NCI-H82 treated with DMSO at 0.1 percent for 48 hours (cell line): ENCODE results near the gene EFNB3.

Experiments used
- DNase-seq: peaks from one replicate; lab custom pipeline; 2025; ENCODE audit not compliant: unreplicated experiment; lab: John Stamatoyannopoulos, UW

Gene EFNB3

GRCh38 chr17:7704601-7705268 is at the start of gene EFNB3:
Gene EFNB3, plus strand, starts transcription at chr17:7705202. Its CDS starts 397 bp downstream, at chr17:7705599.
- peak; percentile 66 for DNase-seq

- no peak for DNase-seq
These were observed 49.5 kb upstream of the EFNB3 start for GRCh38 chr17:7655541-7655840.

DNA sequence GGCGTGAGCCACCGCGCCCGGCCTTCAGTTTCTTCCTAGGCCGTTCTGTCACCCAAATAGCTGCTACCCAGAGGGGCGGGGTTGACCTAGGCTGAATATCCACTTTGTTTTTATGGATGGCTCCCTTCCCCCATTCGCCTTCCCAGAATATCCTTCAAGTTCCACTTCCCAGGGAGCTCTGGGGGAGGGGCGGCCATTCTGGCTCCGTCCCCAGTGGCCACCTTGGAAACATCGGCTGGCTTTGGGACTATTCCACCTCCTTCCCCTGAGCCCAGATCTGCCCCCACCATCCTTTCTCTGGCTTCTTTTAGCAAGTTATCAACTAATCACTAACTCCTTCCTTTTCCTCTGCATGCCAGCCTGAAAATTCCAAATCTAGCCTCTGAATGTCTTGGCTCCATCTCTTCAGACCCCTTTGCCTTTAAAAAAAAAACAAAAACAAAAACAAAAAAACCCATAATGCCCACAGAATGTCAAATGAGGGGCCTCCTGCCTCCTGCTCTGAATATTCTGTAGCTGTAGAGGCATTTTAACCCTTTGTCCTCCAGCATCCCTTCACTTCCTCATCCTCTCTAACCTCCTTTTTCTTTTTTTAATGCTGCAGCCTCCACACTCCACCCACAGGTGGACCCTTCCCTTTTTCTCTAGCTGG is 47.9 kb upstream of the EFNB3 start:
- peak; percentile 64 for DNase-seq

- peak; percentile 95 for DNase-seq
These were observed 37.2 kb upstream of the EFNB3 start for GRCh38 chr17:7667656-7668406.

DNA sequence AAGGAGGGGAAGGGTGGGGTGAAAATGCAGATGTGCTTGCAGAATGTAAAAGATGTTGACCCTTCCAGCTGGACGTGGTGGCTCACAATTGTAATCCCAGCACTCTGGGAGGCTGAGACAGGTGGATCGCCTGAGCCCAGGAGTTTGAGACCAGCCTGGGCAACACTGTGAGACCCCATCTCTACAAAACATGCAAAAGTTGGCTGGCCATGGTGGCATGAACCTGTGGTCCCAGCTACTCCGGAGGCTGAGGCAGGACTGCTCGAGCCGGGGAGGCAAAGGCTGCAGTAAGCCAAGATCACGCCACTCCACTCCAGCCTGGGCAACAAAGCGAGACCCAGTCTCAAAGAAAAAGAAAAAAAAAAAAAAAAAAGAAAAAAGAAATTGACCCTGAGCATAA is 36.5 kb upstream of the EFNB3 start:
- no peak for DNase-seq

DNA sequence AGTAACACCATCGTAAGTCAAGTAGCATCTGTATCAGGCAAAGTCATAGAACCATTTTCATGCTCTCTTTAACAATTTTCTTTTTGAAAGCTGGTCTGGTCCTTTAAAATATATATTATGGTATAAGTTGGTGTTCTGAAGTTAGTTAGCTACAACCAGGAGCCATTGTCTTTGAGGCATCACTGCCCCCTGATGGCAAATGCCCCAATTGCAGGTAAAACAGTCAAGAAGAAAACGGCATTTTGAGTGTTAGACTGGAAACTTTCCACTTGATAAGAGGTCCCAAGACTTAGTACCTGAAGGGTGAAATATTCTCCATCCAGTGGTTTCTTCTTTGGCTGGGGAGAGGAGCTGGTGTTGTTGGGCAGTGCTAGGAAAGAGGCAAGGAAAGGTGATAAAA is 31.8 kb upstream of the EFNB3 start:
- no peak for DNase-seq

DNA sequence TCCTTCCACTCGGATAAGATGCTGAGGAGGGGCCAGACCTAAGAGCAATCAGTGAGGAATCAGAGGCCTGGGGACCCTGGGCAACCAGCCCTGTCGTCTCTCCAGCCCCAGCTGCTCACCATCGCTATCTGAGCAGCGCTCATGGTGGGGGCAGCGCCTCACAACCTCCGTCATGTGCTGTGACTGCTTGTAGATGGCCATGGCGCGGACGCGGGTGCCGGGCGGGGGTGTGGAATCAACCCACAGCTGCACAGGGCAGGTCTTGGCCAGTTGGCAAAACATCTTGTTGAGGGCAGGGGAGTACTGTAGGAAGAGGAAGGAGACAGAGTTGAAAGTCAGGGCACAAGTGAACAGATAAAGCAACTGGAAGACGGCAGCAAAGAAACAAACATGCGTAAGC is 30.1 kb upstream of the EFNB3 start:
- no peak for DNase-seq

GRCh38 chr17:7676533-7676932 is 28.5 kb upstream of the EFNB3 start:
- DNase-seq, result no peak

DNA sequence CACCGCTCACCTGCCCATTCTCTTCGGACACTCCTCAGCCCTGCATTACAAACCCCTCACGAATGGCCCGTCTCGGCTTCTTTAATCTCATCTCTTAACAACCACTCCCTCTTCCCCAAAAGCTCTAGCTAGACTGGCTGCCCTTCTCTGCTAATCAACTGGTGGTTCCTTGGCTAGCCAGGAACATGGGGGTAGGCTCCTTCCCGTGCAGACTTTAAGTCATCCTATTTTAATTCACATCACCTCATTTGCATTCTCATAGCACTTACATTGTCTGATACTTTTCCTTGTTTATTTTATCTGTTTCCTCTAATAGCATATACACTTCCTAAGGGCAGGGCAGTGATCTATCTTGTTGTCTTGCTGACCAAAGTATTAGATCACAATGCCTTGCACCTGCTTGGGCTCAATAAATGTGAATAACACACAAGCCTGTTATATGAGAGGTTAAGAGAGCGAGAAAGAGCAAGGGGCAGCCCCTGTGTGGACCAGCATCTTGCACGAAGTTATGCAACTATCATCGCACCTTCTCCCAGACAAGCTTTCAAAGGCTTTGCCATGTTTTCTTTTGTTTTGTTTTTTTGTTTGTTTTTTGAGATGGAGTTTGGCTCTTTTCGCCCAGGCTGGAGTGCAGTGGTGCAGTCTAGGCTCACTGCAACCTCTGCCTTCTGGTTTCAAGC is 27.5 kb upstream of the EFNB3 start:
- DNase-seq, result no peak

DNA sequence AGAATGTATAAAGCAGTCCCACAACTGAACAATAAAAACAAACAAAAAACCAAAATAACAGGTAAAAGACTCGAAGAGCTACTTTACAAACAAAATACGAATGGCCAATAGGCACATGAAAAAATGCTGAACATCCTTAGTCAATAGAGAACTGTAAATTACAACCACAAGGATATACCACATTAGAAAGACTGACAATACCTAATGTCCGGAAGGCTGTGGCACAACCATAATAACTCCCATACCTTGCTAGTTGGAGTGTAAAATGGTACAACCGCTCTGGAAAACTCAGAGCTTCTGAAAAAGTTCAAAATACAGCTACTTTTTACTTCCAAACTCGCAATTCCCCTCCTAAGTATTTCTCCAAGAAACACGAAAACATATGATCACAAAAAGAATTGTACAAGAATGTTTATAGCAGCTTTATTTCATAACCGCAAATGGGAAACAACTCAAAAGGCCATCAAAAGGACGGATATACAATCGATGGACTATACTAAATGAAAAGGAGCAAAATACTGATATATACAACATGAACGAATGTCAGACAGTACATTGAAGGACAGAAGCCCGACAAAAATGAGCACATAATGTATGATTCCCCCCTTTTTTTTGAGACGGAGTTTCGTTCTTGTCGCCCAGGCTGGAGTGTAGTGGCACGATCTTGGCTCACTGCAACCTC is 20.0 kb upstream of the EFNB3 start:
- no peak for DNase-seq

DNA sequence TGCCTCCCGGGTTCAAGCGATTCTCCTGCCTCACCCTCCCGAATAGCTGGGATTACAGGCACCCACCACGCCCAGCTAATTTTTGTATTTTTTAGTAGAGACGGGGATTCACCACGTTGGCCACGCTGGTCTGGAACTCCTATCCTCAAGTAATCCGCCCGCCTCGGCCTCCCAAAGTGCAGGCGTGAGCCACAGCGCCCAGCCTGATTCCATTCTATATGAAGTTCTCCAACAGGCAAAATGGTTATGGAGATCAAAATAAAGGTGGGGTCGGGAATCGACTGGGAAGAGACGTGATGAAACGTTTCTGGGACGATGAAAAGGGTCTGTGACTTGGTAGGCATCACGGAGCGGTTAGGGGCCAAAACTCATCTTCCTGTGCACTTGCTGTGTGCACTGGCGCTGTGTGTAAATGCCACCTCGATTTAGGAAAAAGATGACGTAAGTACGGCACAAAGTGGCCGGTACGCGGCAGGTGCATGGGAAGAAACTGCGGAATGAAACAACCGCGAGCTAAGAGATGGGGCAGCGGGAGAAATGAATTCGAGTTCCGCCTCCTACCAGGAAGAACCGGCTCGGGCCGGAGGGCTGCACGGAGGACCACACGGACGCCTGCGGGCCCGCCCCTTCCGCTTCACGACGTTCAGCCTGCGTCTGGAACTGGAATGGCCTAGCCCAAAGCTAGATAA is 19.3 kb upstream of the EFNB3 start:
- peak; percentile 96 for DNase-seq

- peak; percentile 96 for DNase-seq
These were observed 18.6 kb upstream of the EFNB3 start for GRCh38 chr17:7686222-7687071.

GRCh38 chr17:7687072-7687907 is 17.7 kb upstream of the EFNB3 start, which contains the start of gene TP53:
Gene TP53, minus strand, starts transcription at chr17:7687490. Its CDS starts 10,896 bp downstream, at chr17:7676594.
- DNase-seq, result peak; percentile 96

DNA sequence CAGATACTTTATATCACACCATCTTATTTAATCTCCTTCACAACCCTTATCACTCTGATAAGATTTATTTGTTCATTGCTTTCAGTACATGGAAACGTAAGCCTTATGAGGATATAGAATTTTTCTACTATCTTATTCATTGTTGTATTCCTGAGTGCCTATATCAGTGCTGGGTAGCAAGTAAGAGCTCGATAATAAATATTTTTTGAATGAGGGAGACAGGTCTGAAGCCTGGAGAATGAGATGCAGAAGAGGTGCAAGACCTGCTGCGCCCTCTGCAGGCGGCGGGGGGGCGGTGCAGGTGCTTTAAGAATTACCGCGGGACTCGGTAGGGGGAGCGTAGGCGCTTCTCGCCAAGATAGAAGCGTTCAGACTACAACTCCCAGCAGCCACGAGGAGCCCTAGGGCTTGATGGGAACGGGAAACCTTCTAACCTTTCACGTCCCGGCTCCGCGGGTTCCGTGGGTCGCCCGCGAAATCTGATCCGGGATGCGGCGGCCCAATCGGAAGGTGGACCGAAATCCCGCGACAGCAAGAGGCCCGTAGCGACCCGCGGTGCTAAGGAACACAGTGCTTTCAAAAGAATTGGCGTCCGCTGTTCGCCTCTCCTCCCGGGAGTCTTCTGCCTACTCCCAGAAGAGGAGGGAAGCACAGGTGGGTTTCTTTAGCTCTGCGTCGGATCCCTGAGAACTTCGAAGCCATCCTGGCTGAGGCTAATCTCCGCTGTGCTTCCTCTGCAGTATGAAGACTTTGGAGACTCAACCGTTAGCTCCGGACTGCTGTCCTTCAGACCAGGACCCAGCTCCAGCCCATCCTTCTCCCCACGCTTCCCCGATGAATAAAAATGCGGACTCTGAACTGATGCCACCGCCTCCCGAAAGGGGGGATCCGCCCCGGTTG is 16.8 kb upstream of the EFNB3 start, which contains the start of gene WRAP53:
Gene WRAP53, plus strand, starts transcription at position 570 of the 900 bp plus-strand sequence. Its CDS starts 172 bp downstream, at position 742.
- peak; percentile 99 for DNase-seq

DNA sequence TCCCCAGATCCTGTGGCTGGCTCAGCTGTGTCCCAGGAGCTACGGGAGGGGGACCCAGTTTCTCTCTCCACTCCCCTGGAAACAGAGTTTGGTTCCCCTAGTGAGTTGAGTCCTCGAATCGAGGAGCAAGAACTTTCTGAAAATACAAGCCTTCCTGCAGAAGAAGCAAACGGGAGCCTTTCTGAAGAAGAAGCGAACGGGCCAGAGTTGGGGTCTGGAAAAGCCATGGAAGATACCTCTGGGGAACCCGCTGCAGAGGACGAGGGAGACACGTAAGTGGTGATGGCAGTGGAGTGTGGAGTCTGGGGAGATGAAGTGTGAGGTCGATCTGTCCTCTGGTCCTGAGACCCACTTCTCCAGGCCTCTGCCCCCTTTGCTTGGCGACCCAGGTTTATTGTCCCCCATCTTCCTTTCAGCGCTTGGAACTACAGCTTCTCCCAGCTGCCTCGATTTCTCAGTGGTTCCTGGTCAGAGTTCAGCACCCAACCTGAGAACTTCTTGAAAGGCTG is 16.1 kb upstream of the EFNB3 start:
- no peak for DNase-seq

DNA sequence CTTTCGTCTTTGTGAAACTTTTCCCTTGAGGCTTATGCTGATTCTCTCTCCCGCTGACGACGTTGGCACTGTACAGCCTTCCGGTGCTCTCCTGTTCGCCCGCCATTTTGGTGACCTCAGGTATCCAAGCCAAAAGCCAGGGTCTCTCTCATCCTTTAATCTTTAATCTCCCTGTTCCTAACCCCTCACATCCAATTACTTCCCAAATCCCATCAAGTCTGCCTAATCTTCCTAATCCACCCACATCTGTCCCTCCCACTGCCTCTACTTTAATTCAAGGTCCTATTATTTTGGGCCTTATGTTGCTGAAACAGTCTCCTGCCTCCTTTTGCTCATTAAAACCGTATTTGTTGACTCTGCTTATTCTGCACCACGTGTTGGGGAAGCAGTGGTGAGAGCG is 9.4 kb upstream of the EFNB3 start:
- DNase-seq, result peak; percentile 100
